Measurements from ENCODE around the gene CXCR4. TPM values are rescaled to one million over a fixed set of nuclear protein-coding genes. Genes with fewer than 3 reads are reported as not detected.

Gene CXCR4
- total and polyA plus RNA-seq, 2 experiments from 2014 or later = 2.1 TPM

GRCh38 chr2:136080114-136080513 is 37.8 kb downstream of the CXCR4 start:
- H3K9me3 Mint-ChIP-seq = peaks cover 3% of the 10 kb centered on the region; the same call in 2 of the 3 replicates

More at GRCh38 chr2:136080114-136080513, 37.8 kb downstream of the CXCR4 start:
- no peaks in the 10 kb centered on the region for H3K79me2 ChIP-seq (replicated peaks; ENCODE audit: insufficient read depth)
- no peak overlapping the region for H2AFZ ChIP-seq
- DNase-seq (ENCODE audit: low spot score) = no peak
- peaks cover 2% of the 10 kb centered on the region for H3K27me3 Mint-ChIP-seq (ENCODE audit: insufficient read depth, low read depth, poor library complexity)
- no peaks in the 10 kb centered on the region for H4K20me1 ChIP-seq (replicated peaks; ENCODE audit: insufficient read depth)
- H3K4me1 ChIP-seq (ENCODE audit: insufficient read depth) = no peaks in the 10 kb centered on the region
- peaks cover 3% of the 10 kb centered on the region; the same call in 1 of the 3 replicates for H3K36me3 Mint-ChIP-seq (ENCODE audit: low read depth)
- no peak overlapping the region for H3K27ac ChIP-seq (ENCODE audit: low read depth)
- H3K36me3 ChIP-seq (ENCODE audit: insufficient read depth) = no peaks in the 10 kb centered on the region
- H3K4me3 ChIP-seq = no peak overlapping the region
- H3K4me2 ChIP-seq = no peak overlapping the region
- no peak for ATAC-seq
- H3K4me1 Mint-ChIP-seq = peaks cover 1% of the 10 kb centered on the region; the same call in 1 of the 3 replicates
- H3K27me3 ChIP-seq (ENCODE audit: insufficient read depth) = no peaks in the 10 kb centered on the region
- TF ChIP-seq ZNF331 (CRISPR knock-in tag; IDR thresholded peaks at IDR 0.05; ENCODE audit: low read depth) (no peak), STAT1 (IDR thresholded peaks at IDR 0.05; ENCODE audit: unreplicated experiment) (no peak), ZNF114 (CRISPR knock-in tag; IDR thresholded peaks at IDR 0.05) (no peak), POLR2AphosphoS5 (IDR thresholded peaks at IDR 0.05; ENCODE audit: low read depth) (no peak), REST (IDR thresholded peaks at IDR 0.05; ENCODE audit: unreplicated experiment) (no peak), CTCF (conservative IDR thresholded peaks at IDR 0.05; ENCODE audit: low read depth in 2 of 2) (no peak), ETS1 (IDR thresholded peaks at IDR 0.05) (no peak)
- H3K27ac Mint-ChIP-seq = no peak overlapping the region
- H3F3A ChIP-seq (replicated peaks; ENCODE audit: low read depth) = no peaks in the 10 kb centered on the region
- no peak overlapping the region for H3K4me3 Mint-ChIP-seq
- H3K9me2 ChIP-seq (ENCODE audit: insufficient read depth) = peaks cover 16% of the 10 kb centered on the region
